GM19468 (cell line): Measurements from ENCODE around the gene TNS3.
"Not testable (repeated sequence)": the region's sequence is repeated elsewhere in the genome, so short reads cannot be mapped to it uniquely, and the experiment has no call there.

ENCODE experiments used
- ATAC-seq: cut with Tn5 transposase; IDR thresholded peaks from one replicate; pipeline ENCODE4 v1.9.1; 2021; ENCODE audit warnings: mild to moderate bottlenecking, moderate library complexity, moderate number of reproducible peaks; ENCODE audit not compliant: unreplicated experiment; ENCODE audit errors: extremely low read depth

TNS3 gene

GRCh38 chr7:47442605-47442865 is 139.4 kb downstream of the TNS3 start:
- ATAC-seq = no peak

GRCh38 chr7:47441796-47442604 is 139.9 kb downstream of the TNS3 start:
- ATAC-seq = no peak

GRCh38 chr7:47441048-47441447 is 140.9 kb downstream of the TNS3 start:
- ATAC-seq = not testable (repeated sequence)

- no peak for ATAC-seq
These were observed 141.6 kb downstream of the TNS3 start for GRCh38 chr7:47440320-47440719.

GRCh38 chr7:47439181-47439667 is 142.7 kb downstream of the TNS3 start:
- no peak for ATAC-seq

- no peak for ATAC-seq
These were observed 143.4 kb downstream of the TNS3 start for GRCh38 chr7:47438411-47439029.

- ATAC-seq = no peak
These were observed 146.0 kb downstream of the TNS3 start for GRCh38 chr7:47435889-47436312.

GRCh38 chr7:47433564-47433895 is 148.4 kb downstream of the TNS3 start:
- no peak for ATAC-seq

GRCh38 chr7:47432671-47433563 is 149.0 kb downstream of the TNS3 start:
- no peak for ATAC-seq

GRCh38 chr7:47430422-47430821 is 151.5 kb downstream of the TNS3 start:
- no peak for ATAC-seq

- ATAC-seq = no peak
These were observed 153.0 kb downstream of the TNS3 start for GRCh38 chr7:47428768-47429472.

- no peak for ATAC-seq
These were observed 153.7 kb downstream of the TNS3 start for GRCh38 chr7:47428052-47428767.

- no peak for ATAC-seq
These were observed 154.8 kb downstream of the TNS3 start for GRCh38 chr7:47427051-47427643.

- no peak for ATAC-seq
These were observed 157.4 kb downstream of the TNS3 start for GRCh38 chr7:47424523-47424922.

GRCh38 chr7:47423196-47423595 is 158.7 kb downstream of the TNS3 start:
- no peak for ATAC-seq

- no peak for ATAC-seq
These were observed 159.3 kb downstream of the TNS3 start for GRCh38 chr7:47422611-47423010.

GRCh38 chr7:47421456-47421855 is 160.5 kb downstream of the TNS3 start:
- no peak for ATAC-seq

GRCh38 chr7:47420122-47420780 is 161.7 kb downstream of the TNS3 start:
- no peak for ATAC-seq

GRCh38 chr7:47419471-47419870 is 162.4 kb downstream of the TNS3 start:
- no peak for ATAC-seq
